Uterus (tissue), 2 donors: Measurements from ENCODE around the gene NEUROD4.

Source experiments
- POLR2A ChIP-seq, 2 donors: fragments of 450-650 bp; IDR thresholded peaks; one replicate each; pipeline ENCODE4 v1.6.1; 2016; ENCODE audit warnings: antibody characterized with exemption in 2 of 2, mild to moderate bottlenecking in 1 of 2, moderate library complexity in 1 of 2
- TF ChIP-seq, protein P1 (sequence below), 4 experiments: fragments of 200-600 bp in 2 of 4; fragments of 450-650 bp in 2 of 4; sonication (generic) in 2 of 4; IDR thresholded peaks; one replicate each; pipeline ENCODE4 v1.5.1; 2016 to 2019; ENCODE audit warnings: antibody characterized with exemption in 4 of 4, mild to moderate bottlenecking in 2 of 4, moderate library complexity in 1 of 4

DNA sequence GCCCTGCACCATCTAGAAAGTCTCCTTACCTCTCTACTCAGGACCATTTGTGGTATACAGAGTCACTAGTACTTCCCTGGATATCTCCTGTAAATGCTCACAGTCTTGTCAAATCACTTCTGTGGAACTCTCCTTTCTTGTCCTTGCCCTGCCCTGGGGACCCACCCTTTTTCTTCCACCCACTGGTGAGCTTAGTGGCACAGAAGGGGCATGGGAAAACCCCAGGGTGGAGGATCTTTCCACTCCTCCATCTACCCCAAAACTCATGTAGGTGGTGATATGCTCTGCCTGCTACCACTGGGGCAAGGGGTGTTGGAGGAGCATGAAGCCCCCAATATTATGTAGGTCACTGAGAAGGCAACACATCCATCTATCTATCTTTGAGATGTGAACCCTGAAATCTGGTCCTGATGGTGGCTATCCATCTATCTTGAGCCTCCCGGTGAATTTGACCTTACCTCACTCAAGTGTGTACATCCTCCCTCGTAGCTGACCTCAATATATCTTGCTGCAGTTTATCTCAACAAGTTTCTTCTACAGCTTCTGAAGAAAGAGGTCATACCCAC, 36.2 kb upstream of the NEUROD4 start:
- TF ChIP-seq, protein P1, sequence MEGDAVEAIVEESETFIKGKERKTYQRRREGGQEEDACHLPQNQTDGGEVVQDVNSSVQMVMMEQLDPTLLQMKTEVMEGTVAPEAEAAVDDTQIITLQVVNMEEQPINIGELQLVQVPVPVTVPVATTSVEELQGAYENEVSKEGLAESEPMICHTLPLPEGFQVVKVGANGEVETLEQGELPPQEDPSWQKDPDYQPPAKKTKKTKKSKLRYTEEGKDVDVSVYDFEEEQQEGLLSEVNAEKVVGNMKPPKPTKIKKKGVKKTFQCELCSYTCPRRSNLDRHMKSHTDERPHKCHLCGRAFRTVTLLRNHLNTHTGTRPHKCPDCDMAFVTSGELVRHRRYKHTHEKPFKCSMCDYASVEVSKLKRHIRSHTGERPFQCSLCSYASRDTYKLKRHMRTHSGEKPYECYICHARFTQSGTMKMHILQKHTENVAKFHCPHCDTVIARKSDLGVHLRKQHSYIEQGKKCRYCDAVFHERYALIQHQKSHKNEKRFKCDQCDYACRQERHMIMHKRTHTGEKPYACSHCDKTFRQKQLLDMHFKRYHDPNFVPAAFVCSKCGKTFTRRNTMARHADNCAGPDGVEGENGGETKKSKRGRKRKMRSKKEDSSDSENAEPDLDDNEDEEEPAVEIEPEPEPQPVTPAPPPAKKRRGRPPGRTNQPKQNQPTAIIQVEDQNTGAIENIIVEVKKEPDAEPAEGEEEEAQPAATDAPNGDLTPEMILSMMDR (IDR thresholded peaks at IDR 0.05) = no peak
- TF ChIP-seq POLR2A (IDR thresholded peaks at IDR 0.05) = no peak
